Neuronal stem cell (in vitro differentiated cells): Measurements from ENCODE around the gene NOA1.

Experiments used
- DNase-seq: peaks from one replicate; pipeline ENCODE4 v3.0.0-alpha.2; 2013; ENCODE audit warnings: low spot score
- H2AFZ ChIP-seq: one replicate; pipeline ENCODE4 v1.6.1; 2013; ENCODE audit warnings: mild to moderate bottlenecking, low read length, inconsistent platforms
- H2AK5ac ChIP-seq: 2 replicates; pipeline ENCODE4 v1.6.1; 2013; ENCODE audit warnings: low read depth, mild to moderate bottlenecking, inconsistent platforms, low read length, moderate library complexity, mixed read lengths
- H2BK120ac ChIP-seq: 2 replicates; pipeline ENCODE4 v1.6.1; 2013; ENCODE audit warnings: low read depth, mild to moderate bottlenecking, inconsistent platforms, low read length, moderate library complexity, mixed read lengths
- H2BK12ac ChIP-seq: one replicate; pipeline ENCODE4 v1.6.1; 2013; ENCODE audit warnings: low read length, inconsistent platforms
- H2BK15ac ChIP-seq: 2 replicates; pipeline ENCODE4 v1.6.1; 2013; ENCODE audit warnings: mild to moderate bottlenecking, low read length, inconsistent platforms, mixed read lengths
- H2BK5ac ChIP-seq: one replicate; pipeline ENCODE4 v1.6.1; 2013; ENCODE audit warnings: inconsistent platforms, mild to moderate bottlenecking, low read length, moderate library complexity
- H3K14ac ChIP-seq: one replicate; pipeline ENCODE4 v1.6.1; 2013; ENCODE audit warnings: low read length, inconsistent platforms
- H3K18ac ChIP-seq: 2 replicates; pipeline ENCODE4 v1.6.1; 2013; ENCODE audit warnings: low read length, inconsistent platforms
- H3K23ac ChIP-seq: 2 replicates; pipeline ENCODE4 v1.6.1; 2013; ENCODE audit warnings: low read depth, mild to moderate bottlenecking, mixed read lengths, low read length, inconsistent platforms; ENCODE audit not compliant: poor library complexity
- H3K27ac ChIP-seq: replicated peaks from 3 replicates; pipeline ENCODE4 v1.5.1; 2013; ENCODE audit warnings: low read length, inconsistent platforms
- H3K27me3 ChIP-seq, 3 experiments: 2 replicates each; pipeline ENCODE4 v1.6.1; 2013; ENCODE audit warnings: low read length in 3 of 3, mild to moderate bottlenecking in 2 of 3, inconsistent platforms in 1 of 3, low read depth in 1 of 3, mixed read lengths in 1 of 3, moderate library complexity in 1 of 3; ENCODE audit not compliant: control insufficient read depth in 3 of 3, insufficient read depth in 3 of 3
- H3K36me3 ChIP-seq, 2 donors: replicated peaks in 1 of 2; 2 replicates each; pipeline ENCODE4 v1.6.1; 2013; ENCODE audit warnings: low read length in 2 of 2; ENCODE audit not compliant: control insufficient read depth in 2 of 2, insufficient read depth in 2 of 2
- H3K4ac ChIP-seq: 2 replicates; pipeline ENCODE4 v1.6.1; 2013; ENCODE audit warnings: inconsistent platforms, mild to moderate bottlenecking, low read length, moderate library complexity
- H3K4me1 ChIP-seq, 2 donors: 1 replicate in 1 of 2; 2 replicates in 1 of 2; pipeline ENCODE4 v1.6.1; 2013; ENCODE audit warnings: low read length in 2 of 2, low read depth in 1 of 2; ENCODE audit not compliant: control insufficient read depth in 2 of 2, insufficient read depth in 1 of 2
- H3K4me2 ChIP-seq: one replicate; pipeline ENCODE4 v1.6.1; 2013; ENCODE audit warnings: mild to moderate bottlenecking, low read length, inconsistent platforms; ENCODE audit not compliant: insufficient read depth, poor library complexity, severe bottlenecking
- H3K4me3 ChIP-seq, 2 donors: 2 replicates each; pipeline ENCODE4 v1.5.1; 2013; ENCODE audit warnings: low read length in 2 of 2, mild to moderate bottlenecking in 2 of 2, inconsistent platforms in 1 of 2, moderate library complexity in 1 of 2
- H3K79me1 ChIP-seq: one replicate; pipeline ENCODE4 v1.6.1; 2013; ENCODE audit warnings: low read depth, mild to moderate bottlenecking, inconsistent platforms, low read length, moderate library complexity
- H3K9ac ChIP-seq: one replicate; pipeline ENCODE4 v1.6.1; 2013; ENCODE audit warnings: mild to moderate bottlenecking, low read depth, low read length, inconsistent platforms; ENCODE audit not compliant: poor library complexity
- H3K9me3 ChIP-seq, 2 donors: replicated peaks in 1 of 2; 2 replicates each; pipeline versions ENCODE3 to v1.6.1; 2013; ENCODE audit warnings: low read length in 2 of 2, mild to moderate bottlenecking in 2 of 2, inconsistent platforms in 1 of 2, low read depth in 1 of 2, mixed read lengths in 1 of 2, moderate library complexity in 1 of 2; ENCODE audit not compliant: control insufficient read depth in 2 of 2, insufficient read depth in 1 of 2
- H4K8ac ChIP-seq: one replicate; pipeline ENCODE4 v1.6.1; 2013; ENCODE audit warnings: low read depth, mild to moderate bottlenecking, inconsistent platforms, low read length, moderate library complexity
- H4K91ac ChIP-seq: one replicate; pipeline ENCODE4 v1.6.1; 2013; ENCODE audit warnings: low read length, low read depth, mild to moderate bottlenecking, inconsistent platforms; ENCODE audit not compliant: poor library complexity
- WGBS, 2 donors: extraction: QIAGEN DNeasy Blood & Tissue Kit; methylation state at CpG; one replicate each; pipeline ENCODE4 v1.1.7; 2013; ENCODE audit warnings: missing lambda C conversion rate in 2 of 2, mixed read lengths in 1 of 2; ENCODE audit not compliant: insufficient read length in 2 of 2, insufficient replicate concordance in 1 of 2; ENCODE audit errors: extremely low coverage in 2 of 2; 5-methylcytosine and 5-hydroxymethylcytosine counted together

NOA1 gene

DNA sequence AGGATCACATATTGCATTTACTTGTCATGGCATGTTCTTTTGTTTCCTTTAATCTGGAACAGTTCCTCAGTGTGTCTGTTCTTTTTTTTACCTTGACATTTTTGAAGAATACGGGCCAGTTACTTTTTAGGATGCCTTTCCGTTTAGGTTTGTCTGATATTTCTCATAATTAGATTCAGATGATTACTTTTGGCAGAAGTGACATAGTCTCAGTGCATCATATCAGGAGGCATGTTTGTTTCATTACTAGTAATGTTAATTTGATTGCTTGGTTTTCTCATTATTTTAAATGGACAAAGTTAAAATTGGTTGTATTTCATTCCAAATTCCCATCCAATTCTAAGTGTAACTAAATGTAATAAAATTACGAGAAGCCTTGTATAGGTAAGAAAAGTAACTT, 9.5 kb upstream of the NOA1 start:
- H3K36me3 ChIP-seq, result peaks cover 12 to 88% of the 10 kb centered on the region in 2 donors
- WGBS, 2 donors, result no CpG with 5 or more reads among the region's 3 CpGs
- H2BK5ac ChIP-seq, result no peak overlapping the region

GRCh38 chr4:56986192-56986591, 8.8 kb upstream of the NOA1 start:
- DNase-seq, result no peak
- Histone ChIP-seq H3K18ac (no peak overlapping the region), H2AK5ac (no peak overlapping the region), H2BK15ac (no peak overlapping the region), H2BK12ac (no peak overlapping the region), H2BK5ac (no peak overlapping the region), H3K4me1 (peaks cover 0 to 2% of the 10 kb centered on the region in 2 donors), H3K14ac (no peak overlapping the region), H3K9ac (no peak overlapping the region), H3K79me1 (peaks cover 1% of the 10 kb centered on the region), H3K27me3 (no peaks in the 10 kb centered on the region), H3K4me2 (no peak overlapping the region), H3K27ac (no peak overlapping the region), H3K9me3 (no peaks in the 10 kb centered on the region), H2BK120ac (no peak overlapping the region), H4K8ac (no peak overlapping the region), H4K91ac (no peak overlapping the region), H3K4ac (no peak overlapping the region), H3K4me3 (no peak overlapping the region), H3K23ac (no peak overlapping the region), H2AFZ (no peak overlapping the region), H3K36me3 (peaks cover 12 to 88% of the 10 kb centered on the region in 2 donors)
- no CpG with 5 or more reads among the region's 1 CpG for WGBS, 2 donors

More for the DNA sequence above, 9.5 kb upstream of the NOA1 start:
- no peaks in the 10 kb centered on the region for H3K27me3 ChIP-seq
- no peak overlapping the region for H2AK5ac ChIP-seq
- peaks cover 0 to 2% of the 10 kb centered on the region in 2 donors for H3K4me1 ChIP-seq
- H3K27ac ChIP-seq, result no peak overlapping the region
- no peak overlapping the region for H3K4ac ChIP-seq
- no peak overlapping the region for H3K18ac ChIP-seq
- H4K8ac ChIP-seq, result no peak overlapping the region
- H2BK15ac ChIP-seq, result no peak overlapping the region
- no peak overlapping the region for H3K14ac ChIP-seq
- H3K9ac ChIP-seq, result no peak overlapping the region
- H3K23ac ChIP-seq, result no peak overlapping the region
- H4K91ac ChIP-seq, result no peak overlapping the region
- H3K4me2 ChIP-seq, result no peak overlapping the region
- peaks cover 1% of the 10 kb centered on the region for H3K79me1 ChIP-seq
- no peak overlapping the region for H2AFZ ChIP-seq
- H3K9me3 ChIP-seq, result no peaks in the 10 kb centered on the region
- H2BK120ac ChIP-seq, result no peak overlapping the region
- no peak for DNase-seq
- no peak overlapping the region for H2BK12ac ChIP-seq
- no peak overlapping the region for H3K4me3 ChIP-seq

DNA sequence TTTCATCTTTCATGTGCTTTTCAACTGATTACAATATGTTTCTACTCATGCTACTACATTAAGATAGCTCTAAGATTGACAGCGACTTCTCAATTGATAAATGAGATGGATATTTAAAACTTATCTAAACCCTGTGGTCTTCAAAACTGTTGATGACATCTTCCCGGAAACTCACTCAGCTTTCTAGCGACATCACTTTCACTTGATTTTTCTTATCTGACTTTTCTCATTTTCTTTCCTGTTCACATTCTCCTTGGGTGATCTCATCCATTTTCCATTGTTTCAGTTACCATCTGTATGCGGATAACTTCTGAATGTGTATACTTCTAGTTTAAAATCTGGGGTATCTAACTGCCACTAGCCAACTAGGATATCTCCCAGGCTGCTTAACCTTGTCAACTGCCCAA, 4.4 kb upstream of the NOA1 start:
- no peak overlapping the region for H3K9ac ChIP-seq
- no peak overlapping the region for H2BK120ac ChIP-seq
- H3K27me3 ChIP-seq, result peaks cover 0 to 2% (median 0%) of the 10 kb centered on the region in 3 experiments
- no peak overlapping the region for H2BK5ac ChIP-seq
- H4K91ac ChIP-seq, result no peak overlapping the region
- WGBS, 2 donors, result no CpG with 5 or more reads among the region's 4 CpGs
- no peak for DNase-seq
- H2AK5ac ChIP-seq, result no peak overlapping the region
- no peak overlapping the region for H4K8ac ChIP-seq
- no peak overlapping the region for H2AFZ ChIP-seq
- peaks cover 0 to 2% of the 10 kb centered on the region in 2 donors for H3K4me1 ChIP-seq
- H3K36me3 ChIP-seq, result peaks cover 5 to 54% of the 10 kb centered on the region in 2 donors
- no peak overlapping the region for H3K27ac ChIP-seq
- H2BK15ac ChIP-seq, result no peak overlapping the region
- H3K9me3 ChIP-seq, result no peaks in the 10 kb centered on the region
- peaks cover 3% of the 10 kb centered on the region for H3K79me1 ChIP-seq
- H3K18ac ChIP-seq, result no peak overlapping the region
- H3K4me3 ChIP-seq, result no peak overlapping the region
- no peak overlapping the region for H3K4ac ChIP-seq
- H3K4me2 ChIP-seq, result peak overlapping the region; percentile 11
- no peak overlapping the region for H3K23ac ChIP-seq
- no peak overlapping the region for H3K14ac ChIP-seq
- H2BK12ac ChIP-seq, result no peak overlapping the region

DNA sequence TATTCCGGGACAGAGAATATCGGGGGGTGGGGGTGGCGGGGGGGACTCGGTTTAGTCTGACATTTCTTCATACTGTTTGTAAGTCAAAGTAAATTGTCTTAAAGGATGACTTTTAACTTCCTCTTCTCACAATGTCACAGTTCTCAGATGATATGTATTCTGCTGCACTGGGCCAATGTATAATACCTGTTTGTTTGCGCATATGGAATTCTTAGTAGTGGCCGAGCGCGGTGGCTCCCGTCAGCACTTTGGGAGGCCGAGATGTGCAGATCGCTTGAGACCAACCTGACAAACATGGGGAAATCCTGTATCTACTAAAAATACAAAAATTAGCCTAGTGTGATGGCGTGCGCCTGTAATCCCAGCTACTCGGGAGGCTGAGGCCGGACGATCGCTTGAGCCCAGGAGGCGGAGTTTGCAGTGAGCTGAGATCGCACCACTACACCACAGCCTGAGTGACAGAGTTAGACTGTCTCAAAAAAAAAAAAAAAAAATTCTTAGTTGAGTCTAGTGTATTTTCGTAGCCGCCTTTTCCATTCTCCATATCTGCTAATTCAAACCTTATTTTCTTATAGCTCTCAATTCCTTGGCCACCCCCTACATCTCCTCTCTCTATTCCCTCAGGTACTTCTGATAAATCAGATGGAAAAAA, 2.1 kb upstream of the NOA1 start:
- Histone ChIP-seq H3K9ac (no peak overlapping the region), H4K8ac (no peak overlapping the region), H3K27me3 (peaks cover 0 to 2% (median 0%) of the 10 kb centered on the region in 3 experiments), H3K9me3 (no peaks in the 10 kb centered on the region), H2AK5ac (no peak overlapping the region), H3K4ac (no peak overlapping the region), H4K91ac (no peak overlapping the region), H2BK120ac (no peak overlapping the region), H3K4me2 (peak overlapping the region; percentile 80), H3K36me3 (peaks cover 0 to 38% of the 10 kb centered on the region in 2 donors), H3K23ac (no peak overlapping the region), H3K14ac (no peak overlapping the region), H3K79me1 (peaks cover 5% of the 10 kb centered on the region), H3K4me1 (peaks cover 0 to 3% of the 10 kb centered on the region in 2 donors), H2BK12ac (no peak overlapping the region), H2BK15ac (no peak overlapping the region), H2AFZ (no peak overlapping the region), H3K18ac (no peak overlapping the region), H3K4me3 (peak overlapping the region; percentile 68 to 90), H3K27ac (no peak overlapping the region), H2BK5ac (no peak overlapping the region)
- WGBS, 2 donors, result no CpG with 5 or more reads among the region's 21 CpGs
- no peak for DNase-seq
